ENCODE results near the gene GSX2.

GRCh38 chr4:54090404-54090803 lies 9.6 kb upstream of the GSX2 start:
- no peak for TF ChIP-seq POLR2A (IDR thresholded peaks at IDR 0.05)
- TF ChIP-seq, protein P1, sequence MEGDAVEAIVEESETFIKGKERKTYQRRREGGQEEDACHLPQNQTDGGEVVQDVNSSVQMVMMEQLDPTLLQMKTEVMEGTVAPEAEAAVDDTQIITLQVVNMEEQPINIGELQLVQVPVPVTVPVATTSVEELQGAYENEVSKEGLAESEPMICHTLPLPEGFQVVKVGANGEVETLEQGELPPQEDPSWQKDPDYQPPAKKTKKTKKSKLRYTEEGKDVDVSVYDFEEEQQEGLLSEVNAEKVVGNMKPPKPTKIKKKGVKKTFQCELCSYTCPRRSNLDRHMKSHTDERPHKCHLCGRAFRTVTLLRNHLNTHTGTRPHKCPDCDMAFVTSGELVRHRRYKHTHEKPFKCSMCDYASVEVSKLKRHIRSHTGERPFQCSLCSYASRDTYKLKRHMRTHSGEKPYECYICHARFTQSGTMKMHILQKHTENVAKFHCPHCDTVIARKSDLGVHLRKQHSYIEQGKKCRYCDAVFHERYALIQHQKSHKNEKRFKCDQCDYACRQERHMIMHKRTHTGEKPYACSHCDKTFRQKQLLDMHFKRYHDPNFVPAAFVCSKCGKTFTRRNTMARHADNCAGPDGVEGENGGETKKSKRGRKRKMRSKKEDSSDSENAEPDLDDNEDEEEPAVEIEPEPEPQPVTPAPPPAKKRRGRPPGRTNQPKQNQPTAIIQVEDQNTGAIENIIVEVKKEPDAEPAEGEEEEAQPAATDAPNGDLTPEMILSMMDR (IDR thresholded peaks at IDR 0.05), result no peak
